GM23248 (cell line): ENCODE data around the gene INHBE. TPM values are rescaled to one million over a fixed set of nuclear protein-coding genes. Genes with fewer than 3 reads are reported as not detected.
"Not testable (repeated sequence)": the region's sequence is repeated elsewhere in the genome, so short reads cannot be mapped to it uniquely, and the experiment has no call there.

Experiments used
- DNase-seq: peaks from one replicate; pipeline ENCODE4 v3.0.0-alpha.2; 2015
- H2AFZ ChIP-seq: fragments of 200-600 bp; sonication (generic); 2 replicates; pipeline ENCODE4 v1.6.1; 2016; ENCODE audit warnings: antibody characterized with exemption
- H3F3A ChIP-seq: fragments of 200-600 bp; sonication (generic); 2 replicates; pipeline ENCODE4 v1.6.1; 2016; ENCODE audit warnings: mild to moderate bottlenecking, antibody characterized with exemption, mixed run types; ENCODE audit not compliant: insufficient read depth
- H3K27ac ChIP-seq: fragments of 200-600 bp; sonication (generic); 2 replicates; pipeline ENCODE4 v1.5.1; 2016; ENCODE audit warnings: mild to moderate bottlenecking
- H3K27me3 ChIP-seq: fragments of 200-600 bp; sonication (generic); replicated peaks from 2 replicates; pipeline ENCODE4 v1.6.1; 2016; ENCODE audit warnings: mild to moderate bottlenecking; ENCODE audit not compliant: insufficient read depth
- H3K36me3 ChIP-seq: fragments of 200-600 bp; sonication (generic); 2 replicates; pipeline ENCODE4 v1.6.1; 2016; ENCODE audit warnings: low read depth, mild to moderate bottlenecking
- H3K4me1 ChIP-seq: fragments of 200-600 bp; sonication (generic); 2 replicates; pipeline ENCODE4 v1.6.1; 2016; ENCODE audit warnings: mild to moderate bottlenecking; ENCODE audit not compliant: insufficient read depth
- H3K4me2 ChIP-seq: fragments of 200-600 bp; sonication (generic); one replicate; pipeline ENCODE4 v1.6.1; 2016; ENCODE audit warnings: mild to moderate bottlenecking; ENCODE audit not compliant: unreplicated experiment
- H3K4me3 ChIP-seq: fragments of 200-600 bp; sonication (generic); 2 replicates; pipeline ENCODE4 v1.5.1; 2016; ENCODE audit warnings: mild to moderate bottlenecking
- H3K79me2 ChIP-seq: fragments of 200-600 bp; sonication (generic); 2 replicates; pipeline ENCODE4 v1.6.1; 2016; ENCODE audit warnings: mild to moderate bottlenecking; ENCODE audit not compliant: insufficient read depth
- H3K9ac ChIP-seq: fragments of 200-600 bp; sonication (generic); 2 replicates; pipeline ENCODE4 v1.6.1; 2016; ENCODE audit warnings: mild to moderate bottlenecking
- H3K9me2 ChIP-seq: fragments of 200-600 bp; sonication (generic); 2 replicates; pipeline ENCODE4 v1.6.1; 2016; ENCODE audit warnings: mixed run types, mild to moderate bottlenecking, moderate library complexity; ENCODE audit not compliant: insufficient read depth
- H3K9me3 ChIP-seq: fragments of 200-600 bp; sonication (generic); one replicate; pipeline ENCODE4 v1.6.1; 2017; ENCODE audit warnings: low read depth
- H4K20me1 ChIP-seq: fragments of 200-600 bp; sonication (generic); 2 replicates; pipeline ENCODE4 v1.6.0; 2016; ENCODE audit not compliant: insufficient read depth
- EZH2 ChIP-seq: fragments of 200-600 bp; sonication (generic); IDR thresholded peaks from 2 replicates; pipeline ENCODE4 v1.6.1; 2018; ENCODE audit warnings: antibody characterized with exemption, mild to moderate bottlenecking; ENCODE audit not compliant: insufficient read depth, poor library complexity, severe bottlenecking
- EZH2phosphoT487 ChIP-seq: fragments of 200-600 bp; sonication (generic); IDR thresholded peaks from 2 replicates; pipeline ENCODE4 v1.6.1; 2018; ENCODE audit warnings: antibody characterized with exemption, moderate library complexity, mild to moderate bottlenecking, low read depth; ENCODE audit not compliant: insufficient read depth
- WGBS, 2 experiments: methylation state at CpG; one replicate each; pipeline ENCODE4 v1.1.6; 2015 to 2017; ENCODE audit warnings: low lambda C conversion rate in 2 of 2, low coverage in 1 of 2; ENCODE audit errors: missing lambda C conversion rate in 2 of 2; 5-methylcytosine and 5-hydroxymethylcytosine counted together
- in situ Hi-C: fragments of 300-500 bp; cut with MboI; formaldehyde crosslinking; loops from 2 replicates; pipeline ENCODE4 v1.15.0; 2020
- polyA plus RNA-seq: library from polyadenylated mRNA; unstranded; fragments of >200 nt; fragmentation: Nextera tagmentation; extraction: Ambion mirVana; gene quantifications from 2 replicates; pipeline ENCODE4 v1.2.1, GENCODE V29; 2016
- total RNA-seq: library from RNA; depleted of rRNA; stranded (reverse); fragments of >200 nt; shearing (Covaris generic); gene quantifications from 2 replicates; pipeline ENCODE4 v1.2.3, GENCODE V29; 2014

INHBE gene
- total and polyA plus RNA-seq, 2 experiments from 2014 or later, result 0.24 to 0.65 TPM

DNA sequence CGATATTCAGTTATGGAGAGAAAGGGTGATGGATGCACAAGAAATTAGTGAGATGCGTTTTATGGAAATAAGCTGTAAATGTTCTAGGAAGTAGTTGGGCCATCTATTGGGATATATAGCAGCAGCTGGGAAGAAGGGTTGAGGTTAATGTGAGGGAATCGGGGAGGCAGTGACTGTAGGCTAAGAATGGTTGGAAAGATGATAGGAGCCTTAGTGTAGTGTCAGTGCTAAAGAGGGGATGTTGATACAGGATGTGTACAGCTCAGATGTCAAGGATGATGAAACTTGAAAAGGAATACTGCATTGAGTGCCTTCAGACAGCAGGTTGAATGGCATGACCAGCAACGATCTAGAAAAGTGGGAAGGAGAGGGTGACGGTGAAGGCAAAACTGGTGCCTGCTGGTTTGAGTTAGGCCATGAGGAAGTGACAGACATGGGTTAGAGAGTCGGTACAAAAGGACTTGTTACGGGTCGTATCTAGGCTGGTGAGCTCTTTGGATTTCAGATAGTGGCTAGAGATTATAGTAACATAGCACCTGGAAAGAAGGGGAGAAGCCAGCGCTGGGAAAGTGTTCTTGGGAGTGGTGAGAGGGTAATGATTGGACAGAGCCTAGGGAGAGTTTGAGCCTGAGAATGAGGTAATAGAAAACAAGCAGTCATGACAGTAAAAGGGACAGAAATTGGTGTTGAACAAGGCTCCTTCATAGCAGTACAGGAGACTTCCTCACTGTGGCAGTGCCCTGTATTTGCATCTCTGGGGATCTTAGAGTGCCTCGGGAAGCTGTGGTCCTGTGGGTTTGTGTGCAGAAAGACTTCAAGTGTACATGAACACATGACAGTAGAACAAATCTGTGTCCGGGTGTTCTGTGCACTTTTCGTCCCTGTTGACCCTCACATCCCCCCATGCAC is 42.4 kb downstream of the INHBE start:
- H4K20me1 ChIP-seq, result no peaks in the 10 kb centered on the region
- no peak overlapping the region for H3K4me3 ChIP-seq
- in situ Hi-C loops, result no loop called here
- no peak overlapping the region for H3K4me2 ChIP-seq
- no peaks in the 10 kb centered on the region for H3K9me2 ChIP-seq
- H2AFZ ChIP-seq, result no peak overlapping the region
- H3F3A ChIP-seq, result peaks cover 15% of the 10 kb centered on the region; the same call in 1 of the 2 replicates
- H3K79me2 ChIP-seq, result peaks cover 60% of the 10 kb centered on the region
- H3K27ac ChIP-seq, result no peak overlapping the region
- no peaks in the 10 kb centered on the region for H3K27me3 ChIP-seq
- TF ChIP-seq EZH2phosphoT487 (no peak), EZH2 (no peak)
- WGBS, 2 experiments, result 97 to 98% methylated on average over 12 of the region's 12 CpGs
- H3K9me3 ChIP-seq, result no peaks in the 10 kb centered on the region
- peaks cover 68% of the 10 kb centered on the region for H3K36me3 ChIP-seq
- no peak overlapping the region for H3K9ac ChIP-seq
- no peaks in the 10 kb centered on the region for H3K4me1 ChIP-seq
- no peak for DNase-seq

DNA sequence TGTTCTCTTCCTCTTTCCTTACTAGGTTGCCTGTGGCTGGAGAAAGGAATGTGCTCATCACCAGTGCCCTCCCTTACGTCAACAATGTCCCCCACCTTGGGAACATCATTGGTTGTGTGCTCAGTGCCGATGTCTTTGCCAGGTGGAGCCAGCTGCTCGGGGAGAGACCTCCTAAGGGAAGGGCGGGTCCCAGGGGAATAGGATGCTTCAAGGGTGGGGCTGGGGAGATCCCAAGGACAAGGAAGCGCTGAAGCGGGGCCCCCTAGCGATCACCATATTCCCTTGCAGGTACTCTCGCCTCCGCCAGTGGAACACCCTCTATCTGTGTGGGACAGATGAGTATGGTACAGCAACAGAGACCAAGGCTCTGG is 43.0 kb downstream of the INHBE start:
- H3K9ac ChIP-seq, result no peak overlapping the region
- no peak for DNase-seq
- peaks cover 15% of the 10 kb centered on the region; the same call in 1 of the 2 replicates for H3F3A ChIP-seq
- H3K9me3 ChIP-seq, result no peaks in the 10 kb centered on the region
- no peaks in the 10 kb centered on the region for H4K20me1 ChIP-seq
- no peak overlapping the region for H3K27ac ChIP-seq
- peaks cover 55% of the 10 kb centered on the region for H3K79me2 ChIP-seq
- H3K9me2 ChIP-seq, result no peaks in the 10 kb centered on the region
- in situ Hi-C loops, result no loop called here
- H3K4me2 ChIP-seq, result no peak overlapping the region
- peaks cover 63% of the 10 kb centered on the region for H3K36me3 ChIP-seq
- H3K4me1 ChIP-seq, result no peaks in the 10 kb centered on the region
- 95 to 98% methylated on average over 8 to 9 of the region's 9 CpGs for WGBS, 2 experiments
- no peak overlapping the region for H2AFZ ChIP-seq
- no peaks in the 10 kb centered on the region for H3K27me3 ChIP-seq
- no peak overlapping the region for H3K4me3 ChIP-seq
- TF ChIP-seq EZH2 (no peak), EZH2phosphoT487 (no peak)

DNA sequence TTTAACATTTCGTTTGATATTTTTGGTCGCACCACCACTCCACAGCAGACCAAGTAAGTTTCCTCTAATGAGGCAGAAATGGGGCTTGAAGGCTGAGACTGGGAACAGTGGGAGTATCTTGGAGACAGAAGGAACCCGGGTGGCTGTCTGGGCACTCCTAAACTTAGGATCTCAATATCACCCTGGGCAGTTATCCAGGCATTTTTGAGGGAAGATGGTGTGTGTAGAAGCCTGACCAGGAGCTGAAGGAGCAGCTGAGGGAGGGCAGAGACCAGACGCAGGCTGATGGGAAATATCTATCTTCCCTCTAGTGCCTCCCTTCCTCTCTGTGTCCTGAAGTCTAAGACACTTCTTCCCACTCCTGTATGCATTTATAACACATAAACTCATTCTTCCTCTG is 43.5 kb downstream of the INHBE start:
- H3K36me3 ChIP-seq, result peaks cover 63% of the 10 kb centered on the region
- H3K27ac ChIP-seq, result no peak overlapping the region

DNA sequence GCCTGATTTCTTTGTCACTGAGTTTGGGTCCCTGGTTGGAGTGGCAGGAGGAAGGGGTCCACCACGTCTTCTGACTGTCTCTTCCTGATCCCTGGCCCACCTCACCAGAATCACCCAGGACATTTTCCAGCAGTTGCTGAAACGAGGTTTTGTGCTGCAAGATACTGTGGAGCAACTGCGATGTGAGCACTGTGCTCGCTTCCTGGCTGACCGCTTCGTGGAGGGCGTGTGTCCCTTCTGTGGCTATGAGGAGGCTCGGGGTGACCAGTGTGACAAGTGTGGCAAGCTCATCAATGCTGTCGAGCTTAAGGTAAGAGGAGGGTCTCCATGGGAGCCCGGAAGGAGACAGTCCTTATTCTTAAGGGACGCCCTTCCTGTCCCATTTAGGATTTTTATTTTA is 45.1 kb downstream of the INHBE start:
- peaks cover 55% of the 10 kb centered on the region for H3K79me2 ChIP-seq
- no peak overlapping the region for H2AFZ ChIP-seq
- no peak for TF ChIP-seq EZH2phosphoT487
- TF ChIP-seq EZH2, result no peak
- H3K36me3 ChIP-seq, result peaks cover 74% of the 10 kb centered on the region
- in situ Hi-C loops, result no loop called here
- 96% methylated on average over 11 of the region's 11 CpGs for WGBS, 2 experiments
- H3K4me2 ChIP-seq, result no peak overlapping the region
- no peaks in the 10 kb centered on the region for H3K9me2 ChIP-seq
- H3K27me3 ChIP-seq, result no peaks in the 10 kb centered on the region
- H3K9me3 ChIP-seq, result no peaks in the 10 kb centered on the region
- H3F3A ChIP-seq, result peaks cover 15% of the 10 kb centered on the region; the same call in 1 of the 2 replicates
- H3K9ac ChIP-seq, result no peak overlapping the region
- DNase-seq, result no peak
- H3K4me3 ChIP-seq, result no peak overlapping the region
- H3K27ac ChIP-seq, result no peak overlapping the region
- H3K4me1 ChIP-seq, result no peaks in the 10 kb centered on the region
- H4K20me1 ChIP-seq, result no peaks in the 10 kb centered on the region

More for the DNA sequence above, 43.5 kb downstream of the INHBE start:
- Histone ChIP-seq H3K79me2 (peaks cover 55% of the 10 kb centered on the region), H3K9ac (no peak overlapping the region), H3K4me2 (no peak overlapping the region), H3K27me3 (no peaks in the 10 kb centered on the region), H3K9me3 (no peaks in the 10 kb centered on the region), H3K9me2 (no peaks in the 10 kb centered on the region), H3F3A (peaks cover 15% of the 10 kb centered on the region; the same call in 1 of the 2 replicates), H2AFZ (no peak overlapping the region), H4K20me1 (no peaks in the 10 kb centered on the region), H3K4me3 (no peak overlapping the region), H3K4me1 (no peaks in the 10 kb centered on the region)
- DNase-seq, result no peak
- 90 to 92% methylated on average over 4 of the region's 4 CpGs for WGBS, 2 experiments
- TF ChIP-seq EZH2phosphoT487 (no peak), EZH2 (no peak)
- in situ Hi-C loops, result no loop called here

DNA sequence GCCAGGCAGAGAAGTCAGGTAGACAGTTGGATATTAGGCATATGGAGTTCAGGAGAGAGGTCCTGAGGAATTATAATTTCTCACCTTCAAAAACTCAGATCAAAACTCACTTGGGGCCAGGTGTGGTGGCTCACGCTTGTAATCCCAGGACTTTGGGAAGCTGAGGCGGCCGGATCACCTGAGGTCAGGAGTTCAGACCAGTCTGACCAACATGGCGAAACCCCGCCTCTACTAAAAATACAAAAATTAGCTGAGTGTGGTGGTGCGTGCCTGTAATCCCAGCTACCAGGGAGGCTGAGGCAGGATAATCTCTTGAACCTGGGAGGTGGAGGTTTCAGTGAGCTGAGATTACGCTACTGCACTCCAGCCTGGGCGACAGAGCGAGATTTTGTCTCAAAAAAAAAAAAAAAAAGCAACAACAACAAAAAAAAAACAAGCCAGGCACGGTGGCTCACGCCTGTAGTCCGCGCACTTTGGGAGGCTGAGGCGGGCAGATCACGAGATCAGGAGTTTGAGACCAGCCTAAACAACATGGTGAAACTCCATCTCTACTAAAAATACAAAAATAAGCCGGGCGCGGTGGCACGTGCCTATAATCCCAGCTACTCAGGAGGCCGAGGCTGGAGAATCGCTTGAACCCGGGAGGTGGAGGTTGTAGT is 47.3 kb downstream of the INHBE start:
- H3K27me3 ChIP-seq, H3K9me2 ChIP-seq, H3K9me3 ChIP-seq, H3K4me2 ChIP-seq, H3K9ac ChIP-seq, H3K4me3 ChIP-seq, DNase-seq, in situ Hi-C loops, H3K4me1 ChIP-seq, H2AFZ ChIP-seq, H4K20me1 ChIP-seq, H3K27ac ChIP-seq: not testable (repeated sequence)
- Histone ChIP-seq H3K79me2 (peaks cover 48% of the 10 kb centered on the region), H3K36me3 (peaks cover 70% of the 10 kb centered on the region), H3F3A (peaks cover 10% of the 10 kb centered on the region; the same call in 1 of the 2 replicates)
- WGBS, 2 experiments, result 93 to 94% methylated on average over 16 to 22 of the region's 22 CpGs

DNA sequence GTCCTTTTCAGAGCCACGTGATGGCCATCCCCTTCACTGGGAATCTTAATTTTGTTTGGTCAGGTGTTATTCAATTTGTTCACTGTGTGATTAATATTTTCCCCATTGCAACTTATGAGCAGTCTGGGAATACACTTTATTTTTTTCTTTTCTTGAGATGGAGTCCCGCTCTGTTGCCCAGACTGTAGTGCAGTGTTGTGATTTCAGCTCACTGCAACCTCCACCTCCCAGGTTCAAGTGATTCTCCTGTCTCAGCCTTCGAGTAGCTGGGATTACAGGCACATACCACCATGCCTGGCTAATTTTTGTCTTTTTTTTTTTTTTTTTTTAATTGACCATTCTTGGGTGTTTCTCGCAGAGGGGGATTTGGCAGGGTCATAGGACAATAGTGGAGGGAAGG is 51.4 kb downstream of the INHBE start:
- DNase-seq, H3K9me3 ChIP-seq, H3K4me3 ChIP-seq, H3K4me1 ChIP-seq, H3K4me2 ChIP-seq, H2AFZ ChIP-seq, in situ Hi-C loops, H3K27ac ChIP-seq, H3K9me2 ChIP-seq, H3K27me3 ChIP-seq, H3K9ac ChIP-seq, H4K20me1 ChIP-seq: not testable (repeated sequence)
- WGBS, 2 experiments, result 97 to 100% methylated on average over 3 to 4 of the region's 4 CpGs
- Histone ChIP-seq H3K79me2 (peaks cover 34% of the 10 kb centered on the region), H3K36me3 (peaks cover 58% of the 10 kb centered on the region), H3F3A (peaks cover 27% of the 10 kb centered on the region)
